DMS53 treated with DMSO at 0.1 percent for 48 hours (cell line): Measurements from ENCODE around the gene IL1RL2.

Experiments used
- DNase-seq: peaks from one replicate; lab custom pipeline; 2025; ENCODE audit not compliant: unreplicated experiment; lab: John Stamatoyannopoulos, UW

Gene IL1RL2

DNA sequence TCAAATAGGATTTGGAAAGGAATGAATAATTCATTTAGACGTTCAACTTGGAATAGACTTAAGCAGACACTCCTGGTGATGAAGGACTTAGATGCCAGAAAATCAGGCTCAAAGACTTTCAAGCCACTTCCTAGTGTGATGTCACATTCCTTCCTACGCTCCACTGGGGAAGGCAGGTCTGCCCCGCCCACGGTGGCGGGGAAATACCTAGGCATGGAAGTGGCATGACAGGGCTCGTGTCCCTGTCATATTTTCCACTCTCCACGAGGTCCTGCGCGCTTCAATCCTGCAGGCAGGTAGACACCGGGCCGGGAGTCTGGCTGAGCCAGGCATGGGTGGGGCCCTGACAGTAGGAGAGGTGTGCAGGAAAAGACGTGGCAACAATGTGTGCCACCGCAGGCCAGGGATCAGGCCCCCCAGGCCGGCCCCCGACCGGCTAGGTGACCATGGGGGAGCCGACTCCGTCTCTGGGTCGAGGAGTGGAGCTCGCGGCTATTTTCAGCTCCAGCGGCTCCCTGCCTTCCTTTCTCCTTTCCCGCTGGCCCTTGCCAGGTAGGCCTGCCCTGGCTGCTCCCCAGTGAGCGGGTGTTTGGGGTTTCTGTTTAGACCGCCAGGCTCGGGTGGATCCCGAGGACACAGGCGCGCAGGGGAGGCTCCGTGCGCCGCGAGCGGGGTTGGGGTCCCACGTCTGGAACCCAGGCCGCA is at the start of gene IL1RL2:
Gene IL1RL2, plus strand, starts transcription at position 233 of the 705 bp plus-strand sequence. CDS start 845 bp downstream, outside the sequence.
- DNase-seq = no peak

DNA sequence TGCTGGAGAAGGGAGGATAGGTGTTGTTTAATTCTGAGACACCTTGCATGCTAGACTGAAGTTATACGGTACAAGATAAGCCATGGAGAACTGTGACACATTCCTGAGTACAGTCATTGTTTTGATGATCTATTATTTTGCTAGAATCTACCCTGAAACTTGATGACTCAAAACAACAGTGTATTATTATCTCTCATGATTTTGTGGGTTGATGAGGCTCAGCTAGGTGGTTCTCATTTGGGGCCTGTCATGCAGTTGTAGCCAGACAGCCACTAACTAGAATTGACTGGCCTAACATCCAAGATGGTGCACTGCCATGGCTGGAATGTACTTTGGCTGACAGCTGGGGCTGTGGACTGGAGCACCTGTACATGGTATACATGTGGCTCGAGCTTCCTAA is 49.7 kb upstream of the IL1RL2 start:
- no peak for DNase-seq

DNA sequence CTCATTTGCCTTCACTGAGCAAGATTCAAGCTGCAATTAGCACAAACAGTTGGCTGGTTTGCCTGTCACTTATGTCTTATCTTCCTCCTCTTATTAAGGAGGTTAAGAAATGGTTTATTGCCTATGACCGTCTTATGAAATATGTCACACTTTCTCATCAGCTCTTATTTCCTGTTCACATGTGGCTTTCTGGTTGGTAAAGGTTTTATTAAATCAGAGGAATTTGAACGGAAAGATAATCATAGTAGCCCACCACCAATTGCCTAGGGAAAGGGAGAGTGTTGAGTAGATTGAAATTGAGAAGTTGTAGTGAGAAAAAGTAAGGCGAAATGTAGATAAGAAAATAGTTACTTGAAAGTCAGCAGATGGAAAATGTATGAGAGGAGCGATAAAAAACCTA is 48.5 kb upstream of the IL1RL2 start:
- no peak for DNase-seq

DNA sequence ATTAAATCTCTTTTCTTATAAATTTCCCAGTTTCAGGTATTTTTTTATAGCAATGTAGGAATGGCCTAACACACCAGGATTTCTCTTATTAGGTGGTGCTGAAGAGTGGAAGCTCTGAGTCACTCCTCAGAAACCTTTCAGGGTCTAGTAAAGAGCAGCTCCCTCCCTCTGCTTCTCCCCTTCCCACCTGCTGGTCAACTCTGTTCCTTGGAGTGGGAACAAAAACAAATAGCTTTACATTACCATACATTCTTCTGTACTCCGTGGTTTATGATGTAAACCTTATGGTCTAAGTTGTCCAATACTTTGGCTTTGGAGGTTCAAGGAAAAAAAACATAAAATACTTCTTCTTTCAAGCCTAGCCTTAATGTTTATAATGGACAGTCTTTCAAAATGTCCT is 47.0 kb upstream of the IL1RL2 start:
- DNase-seq = no peak

DNA sequence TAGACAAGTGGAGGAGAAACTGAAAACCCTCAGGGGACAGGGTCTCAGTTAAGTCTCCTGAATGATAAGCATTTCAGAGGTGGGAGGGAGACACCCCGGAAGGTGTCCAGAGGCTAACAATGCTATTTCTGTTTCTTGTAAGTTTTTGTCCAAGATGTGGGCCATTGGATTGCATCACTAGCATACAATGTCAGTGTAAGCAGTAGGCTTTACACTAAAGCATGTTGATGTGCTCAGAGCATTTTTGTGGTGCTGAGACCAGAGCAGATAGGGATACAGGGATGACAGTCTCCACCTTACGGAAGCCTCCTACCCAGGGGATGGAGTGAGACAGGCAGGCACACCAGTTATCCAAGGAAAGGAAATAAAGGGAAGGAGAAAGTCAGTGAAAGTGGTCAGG is 46.4 kb upstream of the IL1RL2 start:
- DNase-seq = no peak

DNA sequence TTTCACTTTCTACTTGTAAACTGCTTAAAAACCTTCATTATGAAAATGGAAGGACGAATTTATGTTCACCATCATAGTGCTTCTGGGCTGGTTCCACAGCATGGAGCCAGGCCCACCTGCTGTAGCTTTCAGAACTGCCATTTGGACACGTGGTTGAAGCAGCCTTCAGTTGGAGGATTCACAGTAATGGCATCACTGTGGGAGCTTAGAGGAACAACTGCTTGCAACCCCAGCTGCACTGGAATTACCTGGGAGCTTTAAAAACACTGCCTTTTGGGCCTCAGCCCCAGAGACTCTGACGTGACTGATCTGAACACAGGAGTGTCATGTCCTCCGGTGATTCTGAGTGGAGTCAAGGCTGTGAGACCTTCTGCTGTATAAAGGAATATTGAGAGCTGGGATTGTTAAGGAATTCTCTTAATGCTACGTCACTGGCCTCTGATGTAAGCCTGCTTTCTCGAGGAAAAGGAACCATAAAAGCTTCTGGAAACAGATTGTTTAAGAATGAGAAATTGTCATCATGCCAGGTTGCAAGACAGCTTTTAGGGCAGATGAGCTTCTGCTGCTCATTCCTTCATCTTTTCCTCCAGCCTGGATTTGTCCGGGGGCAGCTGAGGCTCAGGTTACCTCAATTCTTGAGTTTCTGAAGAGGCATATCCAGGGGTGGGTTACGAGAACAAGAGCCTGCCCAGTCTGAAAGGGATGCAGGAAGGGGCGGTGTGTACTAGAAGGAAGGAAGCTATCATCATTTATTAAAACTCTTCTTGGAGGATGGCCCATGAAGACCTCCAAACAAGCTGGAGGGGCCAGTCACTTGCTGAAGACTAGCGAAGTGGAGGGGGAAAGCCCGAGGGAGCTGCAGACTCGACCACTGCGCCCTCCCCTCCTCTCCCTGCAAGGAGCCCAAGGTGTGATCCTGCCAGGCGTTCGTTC is 45.5 kb upstream of the IL1RL2 start:
- no peak for DNase-seq

DNA sequence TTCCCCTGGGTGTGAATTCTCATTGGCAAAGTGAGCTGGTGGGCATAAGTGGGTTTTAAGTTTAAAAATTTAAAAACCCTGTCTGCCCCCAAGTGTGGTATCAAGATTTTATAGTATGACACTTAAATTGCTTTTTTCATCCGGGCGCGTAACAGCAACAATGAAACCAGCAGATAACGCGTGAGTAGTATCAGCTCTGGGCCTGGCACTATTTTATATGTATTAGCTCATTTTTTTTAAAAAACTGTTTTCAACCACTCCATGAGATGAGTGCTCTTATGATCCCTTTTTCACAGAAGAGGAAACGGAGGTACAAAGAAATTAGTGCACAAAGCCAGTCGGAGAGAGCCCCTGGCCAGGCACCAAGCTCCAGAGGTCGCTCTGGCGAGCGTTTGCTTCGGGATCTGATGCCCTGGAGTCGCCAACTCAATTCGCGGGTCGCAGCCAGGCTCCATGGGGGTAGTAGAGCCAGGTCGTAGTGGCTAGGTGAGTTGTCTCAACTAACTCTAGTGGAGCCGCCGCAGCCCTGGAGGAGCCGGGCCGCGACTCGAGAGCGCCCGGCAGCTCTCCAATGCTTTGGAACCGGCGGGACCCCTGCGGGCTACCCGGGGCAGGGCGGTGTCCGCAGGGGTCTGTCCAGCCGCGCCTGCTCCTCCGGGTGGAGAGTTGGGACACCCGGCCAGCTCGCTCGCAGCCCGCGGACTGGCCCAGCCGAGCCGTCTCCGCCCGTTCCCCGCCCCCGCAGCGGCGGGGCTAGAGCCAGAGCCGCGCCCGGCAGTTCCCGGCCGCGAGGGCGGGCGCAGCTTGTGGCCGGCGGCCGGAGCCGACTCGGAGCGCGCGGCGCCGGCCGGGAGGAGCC is 44.6 kb upstream of the IL1RL2 start, which contains the start of gene IL1R1:
Gene IL1R1, plus strand, starts transcription at position 777 of the 859 bp plus-strand sequence. CDS start 14,979 bp downstream, outside the sequence.
- DNase-seq = peak; percentile 48

DNA sequence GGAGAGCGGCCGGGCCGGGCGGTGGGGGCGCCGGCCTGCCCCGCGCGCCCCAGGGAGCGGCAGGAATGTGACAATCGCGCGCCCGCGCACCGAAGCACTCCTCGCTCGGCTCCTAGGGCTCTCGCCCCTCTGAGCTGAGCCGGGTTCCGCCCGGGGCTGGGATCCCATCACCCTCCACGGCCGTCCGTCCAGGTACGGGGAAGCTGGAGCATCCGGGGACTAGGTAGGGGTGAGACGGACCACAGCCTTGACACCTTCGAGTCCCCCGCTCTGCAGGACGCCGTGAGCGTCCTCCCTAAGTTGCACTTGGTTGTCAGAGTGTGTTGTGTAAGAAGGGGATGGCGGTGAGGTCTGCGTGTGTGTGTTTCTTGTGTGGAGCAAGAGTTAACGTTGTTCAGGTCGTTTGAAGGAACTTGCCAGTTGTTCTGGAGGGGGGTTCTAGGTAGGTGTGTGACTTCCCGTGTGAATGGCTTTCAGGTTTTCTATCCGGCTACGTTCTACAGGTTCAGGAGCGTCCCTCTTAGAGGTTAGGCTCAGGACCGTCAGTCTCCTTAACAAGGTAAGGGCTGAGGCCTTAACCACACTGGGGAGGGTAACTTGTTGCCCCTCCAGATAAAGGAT is 43.9 kb upstream of the IL1RL2 start:
- DNase-seq = no peak

DNA sequence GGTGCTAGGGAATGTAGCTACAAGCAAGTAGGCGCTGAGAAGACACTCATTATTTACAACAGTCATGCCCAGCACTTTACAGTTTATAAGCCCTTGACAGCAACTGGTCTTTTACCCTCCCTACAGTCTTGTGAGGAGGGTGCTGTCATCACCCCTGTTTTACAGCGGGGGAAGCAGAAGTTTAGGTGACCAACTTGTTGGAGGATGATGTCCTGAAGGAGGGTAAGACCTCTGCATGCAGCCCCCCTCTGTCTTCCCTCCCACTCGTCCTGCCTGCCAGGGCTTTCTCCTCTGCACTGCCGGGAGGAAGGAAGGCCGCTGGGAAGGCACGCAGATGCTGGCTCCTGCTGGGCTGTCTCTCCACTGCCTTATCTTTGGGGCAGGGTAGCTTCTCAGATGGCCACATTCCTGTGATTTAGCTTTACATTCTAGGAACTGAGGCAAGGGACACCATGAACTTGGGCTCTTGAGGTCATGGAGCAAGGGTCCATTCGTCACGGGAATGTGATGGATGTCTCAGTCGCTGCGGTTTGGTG is 43.3 kb upstream of the IL1RL2 start:
- no peak for DNase-seq

DNA sequence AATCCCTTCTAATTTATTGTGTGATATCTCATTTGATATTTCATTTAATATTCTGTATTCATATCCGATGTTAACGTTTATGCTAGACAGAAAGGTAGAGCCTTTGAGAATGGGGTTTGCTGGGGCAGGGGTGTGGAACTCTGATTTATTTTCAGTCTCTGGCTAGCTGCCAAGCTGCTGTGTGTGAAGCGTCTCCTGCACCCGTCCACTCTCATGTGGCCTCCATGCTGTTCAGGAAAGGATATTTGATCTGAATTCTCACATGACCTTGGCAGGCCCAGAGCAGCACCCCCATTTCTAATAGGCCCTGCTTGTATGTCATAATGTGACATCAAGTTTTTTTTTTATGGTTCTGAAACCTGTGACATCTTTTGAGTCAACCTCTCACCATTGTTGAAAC is 42.7 kb upstream of the IL1RL2 start:
- DNase-seq = no peak

DNA sequence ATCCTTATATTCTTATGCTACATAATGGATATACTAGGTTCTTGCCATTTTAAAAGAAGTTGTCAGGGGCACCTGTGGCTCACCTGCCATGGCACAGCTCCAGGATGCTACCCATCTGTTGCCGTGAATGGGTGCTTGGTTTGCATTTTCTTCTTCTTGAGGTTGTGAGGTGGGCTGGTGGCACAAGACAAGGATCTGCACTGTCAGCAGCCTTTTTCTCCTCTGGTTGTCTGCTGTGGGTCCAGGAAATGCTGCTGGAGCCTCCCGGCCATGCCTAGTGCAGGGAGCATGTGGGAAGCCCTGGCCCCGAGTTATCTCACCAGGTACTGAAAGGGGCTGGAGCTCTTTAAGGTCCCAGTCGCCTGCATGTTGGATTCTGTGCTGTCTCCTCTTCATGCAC is 41.7 kb upstream of the IL1RL2 start:
- DNase-seq = no peak

DNA sequence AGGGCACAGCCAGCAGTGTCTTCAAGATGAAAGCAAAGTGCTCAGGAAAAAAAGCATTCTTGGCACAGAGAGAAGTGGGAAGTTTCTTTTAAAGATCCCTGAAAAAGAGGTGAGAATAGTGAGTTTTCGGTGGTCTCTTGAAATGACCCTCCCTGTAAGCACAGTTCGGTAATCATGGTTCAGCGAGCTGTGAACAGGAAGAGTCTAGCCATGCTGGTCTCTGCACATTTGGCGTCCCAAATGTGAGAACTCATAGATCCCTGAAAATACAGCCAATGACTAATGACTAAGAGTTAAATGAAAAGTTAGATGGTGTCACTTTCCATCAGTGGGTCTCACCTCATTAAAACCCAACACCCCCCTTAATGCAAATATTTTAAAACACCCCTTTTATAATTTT is 40.9 kb upstream of the IL1RL2 start:
- no peak for DNase-seq

DNA sequence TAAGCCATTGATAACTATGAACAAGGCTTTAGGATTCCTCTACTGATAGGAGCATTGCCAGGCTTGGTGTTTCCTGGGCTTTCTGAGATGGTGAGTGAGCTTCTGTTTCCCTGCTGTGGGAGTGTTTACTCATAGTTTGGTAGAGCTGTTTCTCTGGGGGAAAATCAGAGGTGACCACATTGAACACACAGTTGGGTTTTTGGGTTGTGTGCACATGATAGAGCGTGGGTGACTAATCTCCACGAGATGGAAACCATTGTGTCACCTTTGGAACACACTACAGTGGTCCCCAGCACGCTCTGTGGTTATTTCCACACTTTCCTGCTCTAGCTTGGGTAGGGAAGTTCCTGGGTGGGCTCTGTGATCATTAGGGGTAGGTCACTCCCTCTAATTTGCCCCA is 38.9 kb upstream of the IL1RL2 start:
- DNase-seq = no peak

DNA sequence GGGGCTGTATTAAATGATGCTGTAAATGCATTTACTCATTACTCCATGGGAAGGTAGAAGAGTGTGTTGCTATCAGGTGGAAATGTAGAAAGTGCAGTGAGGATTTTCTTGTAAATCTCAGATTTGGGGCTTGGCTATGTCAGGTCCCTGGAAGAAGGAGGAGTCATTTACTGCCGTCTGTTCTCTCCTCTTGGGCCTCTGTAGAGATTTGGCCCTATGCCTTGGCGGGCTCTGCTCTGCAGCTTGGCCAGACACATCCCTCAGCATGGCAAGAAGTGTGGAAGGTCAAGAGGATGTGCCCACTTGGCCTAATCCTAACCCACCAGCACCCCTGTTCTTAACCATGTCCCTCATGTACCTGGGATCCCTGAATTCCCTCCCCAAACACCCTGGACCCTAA is 37.6 kb upstream of the IL1RL2 start:
- no peak for DNase-seq

DNA sequence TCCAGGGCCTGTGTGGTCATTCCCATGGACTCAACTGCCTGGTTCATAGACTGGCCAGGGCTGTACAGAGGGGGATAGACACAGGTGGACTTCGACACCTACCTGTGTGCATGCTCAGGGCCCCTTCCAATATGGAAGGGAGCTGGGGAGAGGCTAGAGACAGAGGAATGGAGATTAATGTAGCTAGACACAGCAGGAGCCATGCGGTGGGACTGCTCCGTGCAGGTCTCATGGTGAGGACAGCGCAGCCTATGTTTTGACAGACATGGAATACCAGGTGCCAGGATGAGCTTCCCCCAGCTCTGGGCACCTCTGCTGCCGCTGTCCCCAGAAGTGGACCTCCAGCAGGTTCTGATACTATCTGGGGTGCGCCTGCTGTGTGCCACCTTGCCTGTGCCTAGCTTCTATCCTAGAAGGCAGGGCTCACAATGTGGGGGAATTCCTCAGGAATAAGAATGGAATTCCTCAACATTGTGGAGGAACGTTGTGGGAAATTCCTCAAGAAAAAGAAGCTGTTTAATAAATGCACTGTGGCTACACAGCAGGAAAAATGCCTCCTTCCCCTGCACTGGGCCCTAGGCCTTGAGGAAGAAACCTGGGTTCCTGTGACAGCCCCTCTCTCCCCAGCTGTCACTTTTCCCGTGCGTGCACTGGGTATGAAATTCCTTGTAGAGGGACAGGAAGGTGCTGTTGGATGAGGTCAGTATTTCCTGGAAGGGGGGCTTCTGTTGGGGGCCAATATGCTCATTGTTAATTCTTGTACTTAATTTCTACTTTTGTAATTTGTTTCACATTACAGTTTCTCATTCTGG is 37.0 kb upstream of the IL1RL2 start:
- no peak for DNase-seq

DNA sequence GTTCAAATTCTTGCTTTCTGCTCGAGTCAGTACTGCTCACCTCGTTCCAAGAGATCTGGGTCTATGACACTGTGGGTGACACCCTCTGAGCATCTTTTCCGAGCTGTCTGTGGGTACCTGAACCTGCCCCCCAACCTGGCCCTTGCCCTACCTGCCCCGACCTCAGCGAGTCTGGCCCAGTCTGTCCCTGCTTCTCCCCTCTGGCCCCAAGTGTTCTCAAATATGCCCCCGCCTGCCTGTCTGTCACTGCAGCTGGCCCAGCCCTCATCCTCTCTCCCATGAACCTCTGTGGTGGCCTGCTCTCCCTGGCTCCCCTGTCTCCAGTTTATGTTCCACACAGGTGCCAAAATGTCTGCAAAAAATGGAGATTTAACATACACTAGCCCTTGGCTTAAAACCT is 32.5 kb upstream of the IL1RL2 start:
- no peak for DNase-seq

DNA sequence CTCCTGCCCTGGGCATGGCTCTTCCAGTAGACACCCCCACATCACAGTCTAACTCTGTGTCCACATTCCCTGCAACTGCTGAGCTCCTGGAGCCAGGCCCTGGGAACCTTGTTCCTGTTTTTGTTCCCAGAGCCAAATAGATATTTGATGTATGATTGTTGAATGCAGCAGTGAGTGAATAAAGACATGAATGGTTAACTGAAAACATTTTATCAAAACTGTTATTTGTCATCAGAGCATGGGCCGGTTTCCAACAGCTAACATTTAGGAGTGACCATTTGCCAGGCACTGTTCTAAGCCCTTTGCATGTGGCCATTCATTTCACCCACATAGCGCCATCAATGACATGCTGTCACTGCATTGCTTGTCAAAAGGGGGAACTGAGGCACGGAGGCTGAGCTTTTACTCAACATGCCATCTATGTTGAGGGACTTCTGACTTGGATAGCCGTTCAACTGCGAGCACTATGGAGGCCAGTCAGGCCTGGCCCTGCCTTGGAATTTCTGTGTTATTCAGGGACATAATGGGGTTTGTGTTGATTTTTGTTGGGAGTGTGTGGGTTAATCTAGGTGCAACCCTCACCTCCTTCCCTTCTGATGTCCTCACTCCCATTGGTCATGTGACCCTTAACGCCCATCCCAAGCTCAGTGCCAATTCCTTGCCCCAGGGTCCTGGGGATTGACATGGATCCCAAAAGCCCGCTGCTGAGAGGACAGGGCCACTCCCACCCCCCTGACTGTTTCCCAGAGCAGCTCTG is 31.7 kb upstream of the IL1RL2 start:
- no peak for DNase-seq

DNA sequence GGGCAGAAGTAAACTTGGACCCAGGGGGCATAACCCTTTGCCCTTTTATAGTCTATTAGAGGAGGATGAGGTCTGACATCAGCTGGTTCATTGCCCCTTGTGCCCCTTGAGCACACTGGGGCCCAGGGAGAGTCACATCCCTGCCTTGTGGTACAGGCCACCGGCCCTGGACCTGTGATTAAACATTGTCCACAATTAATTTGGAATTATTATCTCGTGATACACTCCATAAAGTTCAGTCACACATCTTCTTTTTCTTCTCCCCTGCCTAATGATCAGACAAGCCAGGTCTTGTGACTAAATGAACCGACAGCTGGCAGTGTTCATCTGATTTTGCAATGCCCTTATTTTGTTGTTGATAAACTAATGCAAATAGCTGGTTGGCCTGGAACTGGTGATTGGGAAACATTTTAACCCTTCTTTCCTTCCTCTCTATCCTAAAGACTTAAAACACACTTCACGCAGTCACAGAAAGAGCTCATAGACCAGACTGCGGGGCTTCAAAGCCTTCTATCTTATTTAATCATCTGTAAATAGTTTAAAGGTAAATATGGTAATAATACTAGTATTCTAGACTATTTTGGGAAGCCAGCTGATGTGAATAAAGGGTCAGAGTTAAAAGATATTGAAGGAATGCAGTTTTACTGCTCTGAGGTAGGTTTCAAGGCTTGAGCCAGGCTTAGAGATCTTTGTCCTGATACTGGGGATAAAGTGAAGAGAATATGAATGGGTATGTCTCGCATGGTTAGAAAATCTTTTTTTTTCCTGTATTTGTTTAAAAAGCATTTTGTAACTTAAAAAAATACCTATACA is 30.9 kb upstream of the IL1RL2 start:
- no peak for DNase-seq
